ENCODE results near the gene AKAIN1.

- TF ChIP-seq POLR2A (IDR thresholded peaks at IDR 0.05) (no peak), CTCF (IDR thresholded peaks at IDR 0.05) (no peak)
These were observed 41.7 kb downstream of the AKAIN1 start for GRCh38 chr18:5155218-5155906.
